HEK293 (cell line): Measurements from ENCODE around the gene DEPDC5.

Experiments used
- ZBTB7A ChIP-seq: fragments of 450-650 bp; formaldehyde crosslinking; IDR thresholded peaks from 2 replicates; pipeline ENCODE4 v1.5.1; 2016; ENCODE audit warnings: low read depth, missing biosample characterization, missing genetic modification characterization
- ZNF214 ChIP-seq: fragments of 450-650 bp; formaldehyde crosslinking; IDR thresholded peaks from 2 replicates; pipeline ENCODE4 v1.5.1; 2017; ENCODE audit warnings: missing biosample characterization, mild to moderate bottlenecking, missing genetic modification characterization, borderline replicate concordance
- ZNF529 ChIP-seq: fragments of 450-650 bp; formaldehyde crosslinking; IDR thresholded peaks from 2 replicates; pipeline ENCODE4 v1.5.1; 2017; ENCODE audit warnings: missing genetic modification characterization, missing biosample characterization; ENCODE audit not compliant: insufficient replicate concordance
- ZNF560 ChIP-seq: fragments of 450-650 bp; formaldehyde crosslinking; IDR thresholded peaks from 2 replicates; pipeline ENCODE4 v1.5.1; 2017; ENCODE audit warnings: missing biosample characterization, missing genetic modification characterization, borderline replicate concordance
- TF ChIP-seq, protein P1 (sequence below): fragments of 450-650 bp; formaldehyde crosslinking; IDR thresholded peaks from 2 replicates; pipeline ENCODE4 v1.5.1; 2016; ENCODE audit warnings: missing biosample characterization, missing genetic modification characterization
- TF ChIP-seq, protein P2 (sequence below): fragments of 450-650 bp; formaldehyde crosslinking; IDR thresholded peaks from 2 replicates; pipeline ENCODE4 v1.5.1; 2016; ENCODE audit warnings: missing biosample characterization, missing genetic modification characterization
- TF ChIP-seq, protein P3 (sequence below): fragments of 450-650 bp; formaldehyde crosslinking; IDR thresholded peaks from 2 replicates; pipeline ENCODE4 v1.5.1; 2016; ENCODE audit warnings: missing biosample characterization, missing genetic modification characterization, borderline replicate concordance
- TF ChIP-seq, protein P4 (sequence below): fragments of 450-650 bp; formaldehyde crosslinking; IDR thresholded peaks from 2 replicates; pipeline ENCODE4 v1.5.1; 2016; ENCODE audit warnings: missing biosample characterization, missing genetic modification characterization, low read depth

DNA sequence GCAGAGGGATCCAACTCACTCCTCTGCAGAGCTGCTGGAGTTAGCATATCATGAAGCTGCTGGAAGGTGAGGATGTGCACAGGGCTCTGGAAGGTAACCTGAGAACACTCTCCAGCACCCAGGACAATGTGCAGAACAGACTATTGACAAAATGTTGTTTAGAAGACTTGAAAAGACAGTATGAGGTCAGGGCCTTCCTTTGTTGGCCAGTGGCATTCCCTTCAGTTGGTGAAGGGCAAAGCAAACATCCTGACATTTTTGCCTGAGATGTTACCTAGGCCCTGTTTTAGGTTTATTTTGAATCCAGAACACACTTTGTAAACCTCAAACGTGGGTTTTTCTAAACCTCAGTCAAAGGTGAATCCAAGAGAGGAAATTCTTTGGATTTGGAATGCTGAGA, 67.8 kb downstream of the DEPDC5 start:
- TF ChIP-seq, protein P1, sequence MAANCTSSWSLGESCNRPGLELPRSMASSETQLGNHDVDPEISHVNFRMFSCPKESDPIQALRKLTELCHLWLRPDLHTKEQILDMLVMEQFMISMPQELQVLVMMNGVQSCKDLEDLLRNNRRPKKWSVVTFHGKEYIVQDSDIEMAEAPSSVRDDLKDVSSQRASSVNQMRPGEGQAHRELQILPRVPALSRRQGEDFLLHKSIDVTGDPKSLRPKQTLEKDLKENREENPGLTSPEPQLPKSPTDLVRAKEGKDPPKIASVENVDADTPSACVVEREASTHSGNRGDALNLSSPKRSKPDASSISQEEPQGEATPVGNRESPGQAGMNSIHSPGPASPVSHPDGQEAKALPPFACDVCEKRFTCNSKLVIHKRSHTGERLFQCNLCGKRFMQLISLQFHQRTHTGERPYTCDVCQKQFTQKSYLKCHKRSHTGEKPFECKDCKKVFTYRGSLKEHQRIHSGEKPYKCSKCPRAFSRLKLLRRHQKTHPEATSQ (tag by site-specific recombination) = no peak
- TF ChIP-seq, protein P2, sequence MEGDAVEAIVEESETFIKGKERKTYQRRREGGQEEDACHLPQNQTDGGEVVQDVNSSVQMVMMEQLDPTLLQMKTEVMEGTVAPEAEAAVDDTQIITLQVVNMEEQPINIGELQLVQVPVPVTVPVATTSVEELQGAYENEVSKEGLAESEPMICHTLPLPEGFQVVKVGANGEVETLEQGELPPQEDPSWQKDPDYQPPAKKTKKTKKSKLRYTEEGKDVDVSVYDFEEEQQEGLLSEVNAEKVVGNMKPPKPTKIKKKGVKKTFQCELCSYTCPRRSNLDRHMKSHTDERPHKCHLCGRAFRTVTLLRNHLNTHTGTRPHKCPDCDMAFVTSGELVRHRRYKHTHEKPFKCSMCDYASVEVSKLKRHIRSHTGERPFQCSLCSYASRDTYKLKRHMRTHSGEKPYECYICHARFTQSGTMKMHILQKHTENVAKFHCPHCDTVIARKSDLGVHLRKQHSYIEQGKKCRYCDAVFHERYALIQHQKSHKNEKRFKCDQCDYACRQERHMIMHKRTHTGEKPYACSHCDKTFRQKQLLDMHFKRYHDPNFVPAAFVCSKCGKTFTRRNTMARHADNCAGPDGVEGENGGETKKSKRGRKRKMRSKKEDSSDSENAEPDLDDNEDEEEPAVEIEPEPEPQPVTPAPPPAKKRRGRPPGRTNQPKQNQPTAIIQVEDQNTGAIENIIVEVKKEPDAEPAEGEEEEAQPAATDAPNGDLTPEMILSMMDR (tag by site-specific recombination) = no peak
- no peak for TF ChIP-seq ZNF214 (tag by site-specific recombination)
- TF ChIP-seq, protein P3, sequence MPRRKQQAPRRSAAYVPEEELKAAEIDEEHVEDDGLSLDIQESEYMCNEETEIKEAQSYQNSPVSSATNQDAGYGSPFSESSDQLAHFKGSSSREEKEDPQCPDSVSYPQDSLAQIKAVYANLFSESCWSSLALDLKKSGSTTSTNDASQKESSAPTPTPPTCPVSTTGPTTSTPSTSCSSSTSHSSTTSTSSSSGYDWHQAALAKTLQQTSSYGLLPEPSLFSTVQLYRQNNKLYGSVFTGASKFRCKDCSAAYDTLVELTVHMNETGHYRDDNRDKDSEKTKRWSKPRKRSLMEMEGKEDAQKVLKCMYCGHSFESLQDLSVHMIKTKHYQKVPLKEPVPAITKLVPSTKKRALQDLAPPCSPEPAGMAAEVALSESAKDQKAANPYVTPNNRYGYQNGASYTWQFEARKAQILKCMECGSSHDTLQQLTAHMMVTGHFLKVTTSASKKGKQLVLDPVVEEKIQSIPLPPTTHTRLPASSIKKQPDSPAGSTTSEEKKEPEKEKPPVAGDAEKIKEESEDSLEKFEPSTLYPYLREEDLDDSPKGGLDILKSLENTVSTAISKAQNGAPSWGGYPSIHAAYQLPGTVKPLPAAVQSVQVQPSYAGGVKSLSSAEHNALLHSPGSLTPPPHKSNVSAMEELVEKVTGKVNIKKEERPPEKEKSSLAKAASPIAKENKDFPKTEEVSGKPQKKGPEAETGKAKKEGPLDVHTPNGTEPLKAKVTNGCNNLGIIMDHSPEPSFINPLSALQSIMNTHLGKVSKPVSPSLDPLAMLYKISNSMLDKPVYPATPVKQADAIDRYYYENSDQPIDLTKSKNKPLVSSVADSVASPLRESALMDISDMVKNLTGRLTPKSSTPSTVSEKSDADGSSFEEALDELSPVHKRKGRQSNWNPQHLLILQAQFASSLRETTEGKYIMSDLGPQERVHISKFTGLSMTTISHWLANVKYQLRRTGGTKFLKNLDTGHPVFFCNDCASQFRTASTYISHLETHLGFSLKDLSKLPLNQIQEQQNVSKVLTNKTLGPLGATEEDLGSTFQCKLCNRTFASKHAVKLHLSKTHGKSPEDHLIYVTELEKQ (tag by site-specific recombination) = no peak
- no peak for TF ChIP-seq ZBTB7A (tag by site-specific recombination)
- no peak for TF ChIP-seq ZNF529 (tag by site-specific recombination)
- no peak for TF ChIP-seq ZNF560
- TF ChIP-seq, protein P4, sequence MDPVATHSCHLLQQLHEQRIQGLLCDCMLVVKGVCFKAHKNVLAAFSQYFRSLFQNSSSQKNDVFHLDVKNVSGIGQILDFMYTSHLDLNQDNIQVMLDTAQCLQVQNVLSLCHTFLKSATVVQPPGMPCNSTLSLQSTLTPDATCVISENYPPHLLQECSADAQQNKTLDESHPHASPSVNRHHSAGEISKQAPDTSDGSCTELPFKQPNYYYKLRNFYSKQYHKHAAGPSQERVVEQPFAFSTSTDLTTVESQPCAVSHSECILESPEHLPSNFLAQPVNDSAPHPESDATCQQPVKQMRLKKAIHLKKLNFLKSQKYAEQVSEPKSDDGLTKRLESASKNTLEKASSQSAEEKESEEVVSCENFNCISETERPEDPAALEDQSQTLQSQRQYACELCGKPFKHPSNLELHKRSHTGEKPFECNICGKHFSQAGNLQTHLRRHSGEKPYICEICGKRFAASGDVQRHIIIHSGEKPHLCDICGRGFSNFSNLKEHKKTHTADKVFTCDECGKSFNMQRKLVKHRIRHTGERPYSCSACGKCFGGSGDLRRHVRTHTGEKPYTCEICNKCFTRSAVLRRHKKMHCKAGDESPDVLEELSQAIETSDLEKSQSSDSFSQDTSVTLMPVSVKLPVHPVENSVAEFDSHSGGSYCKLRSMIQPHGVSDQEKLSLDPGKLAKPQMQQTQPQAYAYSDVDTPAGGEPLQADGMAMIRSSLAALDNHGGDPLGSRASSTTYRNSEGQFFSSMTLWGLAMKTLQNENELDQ (tag by site-specific recombination) = no peak
